Putamen (tissue), 1 donor: Measurements from ENCODE around the gene NAXE.
"Not testable (repeated sequence)": the region's sequence is repeated elsewhere in the genome, so short reads cannot be mapped to it uniquely, and the experiment has no call there.

Experiments used
- DNase-seq: peaks from one replicate; pipeline ENCODE4 v3.0.0-alpha.2; 2016; ENCODE audit warnings: low spot score

NAXE gene

DNA sequence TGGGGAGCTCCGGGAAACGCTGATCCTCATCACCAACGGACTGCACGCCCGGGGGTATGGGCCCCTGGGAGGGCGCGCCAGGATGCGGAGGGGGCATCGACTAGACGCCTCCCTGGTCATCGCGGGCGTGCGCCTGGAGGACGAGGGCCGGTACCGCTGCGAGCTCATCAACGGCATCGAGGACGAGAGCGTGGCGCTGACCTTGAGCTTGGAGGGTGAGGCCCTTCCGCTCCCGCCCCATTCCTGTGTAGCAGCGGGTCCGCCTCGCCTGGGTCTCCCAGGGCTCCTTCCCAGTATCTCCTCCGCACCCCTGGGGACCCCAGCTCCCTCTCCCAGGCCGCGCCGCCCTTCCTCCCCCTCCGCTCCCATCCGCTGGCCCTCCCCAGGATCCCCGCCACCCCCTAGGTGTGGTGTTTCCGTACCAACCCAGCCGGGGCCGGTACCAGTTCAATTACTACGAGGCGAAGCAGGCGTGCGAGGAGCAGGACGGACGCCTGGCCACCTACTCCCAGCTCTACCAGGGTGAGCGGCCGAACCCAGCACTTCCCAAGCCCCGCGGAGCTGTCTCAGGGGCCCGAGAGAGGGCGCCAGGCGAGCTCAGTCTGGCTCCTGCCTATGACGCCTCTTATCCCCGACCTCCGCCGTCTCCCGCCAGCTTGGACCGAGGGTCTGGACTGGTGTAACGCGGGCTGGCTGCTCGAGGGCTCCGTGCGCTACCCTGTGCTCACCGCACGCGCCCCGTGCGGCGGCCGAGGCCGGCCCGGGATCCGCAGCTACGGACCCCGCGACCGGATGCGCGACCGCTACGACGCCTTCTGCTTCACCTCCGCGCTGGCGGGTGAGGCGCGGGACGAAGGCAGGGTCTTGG, 32.6 kb downstream of the NAXE start:
- no peak for DNase-seq

- no peak for DNase-seq
Measured at GRCh38 chr1:156624814-156625435, 33.3 kb downstream of the NAXE start.

GRCh38 chr1:156625436-156626078, 34.0 kb downstream of the NAXE start:
- DNase-seq = no peak

GRCh38 chr1:156626079-156626438, 34.5 kb downstream of the NAXE start:
- DNase-seq = no peak

DNA sequence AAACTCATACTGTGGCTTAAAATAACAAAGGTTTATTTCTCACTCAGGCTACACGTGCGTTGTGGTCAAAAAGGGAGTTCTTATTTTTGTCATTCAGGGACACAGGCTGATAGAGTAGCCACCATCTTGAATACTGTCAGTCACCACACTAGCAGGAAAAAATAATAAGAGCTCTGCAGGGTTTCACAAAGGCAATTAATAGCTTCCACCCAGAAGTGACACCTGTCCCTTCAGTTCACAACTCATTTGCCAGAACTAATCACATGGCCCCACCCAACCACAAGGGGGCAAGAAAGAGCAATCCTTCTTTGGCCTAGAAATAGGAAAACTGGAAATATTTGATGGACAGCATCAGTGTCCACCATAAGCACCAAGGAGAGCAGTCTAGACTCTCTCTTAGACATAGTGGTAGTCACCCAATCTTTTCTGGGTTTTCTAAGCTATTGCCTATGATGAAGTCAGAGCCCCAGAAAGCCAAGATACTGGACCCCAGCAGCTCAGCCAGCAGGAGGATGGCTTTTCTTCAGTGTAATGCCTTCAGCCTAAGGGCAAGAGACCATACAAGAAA, 35.8 kb downstream of the NAXE start:
- no peak for DNase-seq

DNA sequence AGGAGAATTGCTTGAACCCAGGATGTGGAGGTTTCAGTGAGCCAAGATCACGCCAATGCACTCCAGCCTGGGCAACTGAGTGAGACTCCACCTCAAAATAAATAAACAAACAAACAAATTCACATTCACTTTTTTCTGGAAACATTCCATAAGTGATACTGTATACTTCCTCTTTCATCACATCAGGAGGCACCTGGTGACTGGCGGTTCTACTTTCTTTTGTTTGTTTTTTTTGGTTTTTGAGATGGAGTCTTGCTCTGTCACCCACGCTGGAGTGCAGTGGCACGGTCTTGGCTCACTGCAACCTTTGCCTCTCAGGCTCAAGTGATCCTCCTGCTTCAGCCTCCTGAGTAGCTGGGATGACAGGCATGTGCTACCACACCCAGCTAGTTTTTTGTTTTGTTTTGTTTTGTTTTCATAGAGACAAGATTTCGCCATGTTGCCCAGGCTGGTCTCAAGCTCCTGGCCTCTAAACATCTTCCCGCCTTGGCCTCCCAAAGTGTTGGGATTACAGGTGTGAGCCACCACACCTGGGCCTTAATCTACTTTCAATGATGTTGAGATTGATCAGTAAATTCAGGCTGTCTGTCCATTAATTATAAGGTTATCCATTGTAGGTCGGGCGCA, 38.4 kb downstream of the NAXE start:
- DNase-seq = no peak

- DNase-seq = not testable (repeated sequence)
Measured at GRCh38 chr1:156631152-156631551, 39.6 kb downstream of the NAXE start.

DNA sequence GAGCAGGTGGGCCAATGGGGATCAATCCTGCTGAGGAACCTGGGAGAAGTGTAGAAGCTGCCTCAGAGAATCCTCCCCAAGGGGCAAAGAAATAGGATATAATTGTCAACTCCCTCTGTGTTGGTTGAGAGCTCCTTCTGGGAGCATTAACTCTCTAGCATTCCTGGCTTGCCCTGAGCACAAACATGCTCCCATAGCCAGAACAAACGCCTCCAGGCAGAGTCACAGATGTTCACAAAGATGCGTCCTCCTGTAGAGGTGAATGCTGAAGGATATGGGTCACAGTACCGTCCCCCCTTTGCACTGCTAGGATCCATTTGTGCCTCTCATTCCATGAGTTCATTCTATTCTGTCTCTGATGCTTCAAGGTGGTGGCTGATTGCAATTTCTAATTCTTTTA, 40.8 kb downstream of the NAXE start:
- no peak for DNase-seq

DNA sequence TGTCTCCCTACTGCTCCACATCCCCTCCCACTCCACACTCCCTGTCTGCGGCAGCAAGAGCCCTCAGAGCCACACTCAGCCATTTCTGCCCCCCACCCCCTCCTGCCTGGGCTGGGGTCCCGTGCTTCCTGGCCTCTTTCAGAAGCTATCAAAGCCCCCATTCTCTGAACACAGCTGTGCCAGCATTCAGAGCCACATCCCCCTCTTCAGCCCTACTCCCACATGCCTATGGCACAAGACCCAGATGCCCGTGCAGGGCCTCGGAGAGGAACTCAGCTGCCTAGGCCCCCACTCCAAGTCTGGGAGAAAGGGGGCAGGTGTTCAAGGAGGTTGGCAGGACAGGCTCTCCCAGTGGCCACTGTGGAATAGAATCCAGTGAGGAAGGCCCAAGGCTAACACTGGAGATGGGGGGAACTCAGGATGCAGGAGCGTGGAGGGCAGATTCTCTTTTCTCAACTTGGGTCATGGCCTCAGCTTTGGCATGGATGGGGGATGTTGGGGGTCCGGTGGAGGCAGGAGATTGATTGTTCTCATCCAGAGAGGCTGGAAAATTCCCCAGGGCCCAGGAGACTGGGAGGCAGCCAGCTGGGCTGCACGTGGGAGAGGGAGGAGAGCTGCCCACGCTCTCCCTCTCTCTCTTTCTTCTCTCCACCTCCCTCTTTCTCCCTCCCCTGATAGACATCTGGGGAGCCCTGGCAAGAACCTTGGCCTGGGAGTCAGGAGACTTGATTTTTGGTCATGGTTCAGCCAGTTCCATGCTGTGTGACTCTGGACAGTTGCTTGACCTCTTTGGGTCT, 46.8 kb downstream of the NAXE start:
- no peak for DNase-seq

DNA sequence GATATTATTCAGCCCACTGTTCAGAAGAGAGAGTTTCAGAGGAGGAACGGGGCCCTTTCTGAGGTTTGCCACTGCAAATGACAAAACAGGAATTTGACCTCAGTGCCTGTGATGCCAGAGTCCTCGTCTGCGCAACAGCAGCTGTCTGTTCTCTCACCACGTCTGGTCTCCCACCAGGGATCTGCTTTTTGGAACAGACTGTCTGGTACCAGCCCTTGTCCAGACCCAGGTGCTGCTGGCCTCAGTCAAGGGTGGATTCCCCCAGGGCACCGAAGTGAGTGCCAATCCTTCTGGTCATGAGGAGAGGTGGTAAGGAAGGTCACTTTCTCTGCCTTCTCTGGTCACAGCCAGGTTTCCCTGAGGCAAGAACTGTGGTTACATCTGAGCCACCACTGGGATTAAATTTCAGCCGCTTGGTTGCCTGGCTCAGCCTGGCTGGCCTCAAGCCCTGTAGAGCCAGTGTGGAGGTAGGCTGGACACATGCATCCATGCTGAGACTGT, 48.1 kb downstream of the NAXE start:
- no peak for DNase-seq

GRCh38 chr1:156640842-156641706, 49.5 kb downstream of the NAXE start:
- DNase-seq = peak; percentile 81

DNA sequence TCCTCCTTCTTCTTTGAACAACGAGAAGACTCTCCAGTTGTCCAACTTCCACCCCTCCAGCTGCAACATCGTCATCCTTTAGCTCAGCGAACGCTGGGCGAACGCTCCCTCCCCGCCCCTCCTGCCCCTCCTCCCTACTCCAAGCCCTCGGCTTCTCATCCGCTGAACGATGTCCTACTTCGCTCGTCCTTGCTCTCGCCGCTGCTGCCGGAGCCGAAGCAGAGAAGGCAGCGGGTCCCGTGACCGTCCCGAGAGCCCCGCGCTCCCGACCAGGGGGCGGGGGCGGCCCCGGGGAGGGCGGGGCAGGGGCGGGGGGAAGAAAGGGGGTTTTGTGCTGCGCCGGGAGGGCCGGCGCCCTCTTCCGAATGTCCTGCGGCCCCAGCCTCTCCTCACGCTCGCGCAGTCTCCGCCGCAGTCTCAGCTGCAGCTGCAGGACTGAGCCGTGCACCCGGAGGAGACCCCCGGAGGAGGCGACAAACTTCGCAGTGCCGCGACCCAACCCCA, 50.2 kb downstream of the NAXE start, which contains the start of gene BCAN:
Gene BCAN, plus strand, starts transcription at position 357 of the 504 bp plus-strand sequence. CDS start 3,938 bp downstream, outside the sequence.
- DNase-seq = peak; percentile 69

GRCh38 chr1:156642265-156643048, 50.9 kb downstream of the NAXE start:
- DNase-seq = no peak

GRCh38 chr1:156643049-156643777, 51.6 kb downstream of the NAXE start:
- DNase-seq = no peak

GRCh38 chr1:156643778-156644092, 52.2 kb downstream of the NAXE start:
- no peak for DNase-seq
